BE2C (cell line): Measurements from ENCODE around the gene GPR107.

ENCODE experiments used
- DNase-seq: peaks from one replicate; pipeline ENCODE4 v3.0.0-alpha.2; 2020
- H3K27me3 ChIP-seq: fragments of 250-450 bp; sonication (Bioruptor Pico); 2 replicates; pipeline ENCODE4 v1.5.1; 2020; ENCODE audit warnings: mild to moderate bottlenecking
- H3K36me3 ChIP-seq: fragments of 250-450 bp; sonication (Bioruptor Pico); 2 replicates; pipeline ENCODE4 v1.5.1; 2020; ENCODE audit warnings: mild to moderate bottlenecking
- H3K4me1 ChIP-seq: fragments of 250-450 bp; sonication (Bioruptor Pico); 2 replicates; pipeline ENCODE4 v1.5.1; 2020
- H3K4me3 ChIP-seq: 2 replicates; pipeline ENCODE4 v1.5.1; 2011; ENCODE audit warnings: low read depth, low read length
- H3K9me3 ChIP-seq: fragments of 250-450 bp; sonication (Bioruptor Pico); 2 replicates; pipeline ENCODE4 v1.5.1; 2020
- TF ChIP-seq, protein P1 (sequence below): IDR thresholded peaks from 2 replicates; pipeline ENCODE4 v1.5.1; 2012; ENCODE audit warnings: mild to moderate bottlenecking, low read depth, low read length

Gene GPR107

DNA sequence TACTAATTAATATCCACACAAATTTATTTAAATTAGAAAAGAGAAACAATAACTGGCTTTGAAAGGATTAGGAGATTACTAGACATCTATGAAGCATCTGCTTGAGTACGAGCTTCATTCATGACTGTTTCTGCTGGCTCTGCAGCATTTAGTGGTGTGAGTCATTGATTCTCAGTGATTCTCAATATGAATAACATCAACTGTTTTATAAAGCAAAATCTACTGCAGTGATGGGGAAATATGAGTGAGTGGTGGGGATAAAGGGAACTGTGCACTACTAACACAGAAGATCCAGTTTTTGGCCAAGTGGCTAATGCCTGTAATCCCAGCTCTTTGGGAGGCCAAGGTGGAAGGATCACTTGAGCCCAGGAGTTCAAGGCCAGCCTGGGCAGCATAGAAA lies 19.1 kb upstream of the GPR107 start:
- DNase-seq: no peak
- H3K36me3 ChIP-seq: no peaks in the 10 kb centered on the region; the same call in 1 of the 2 replicates
- no peak overlapping the region for H3K4me3 ChIP-seq
- TF ChIP-seq, protein P1, sequence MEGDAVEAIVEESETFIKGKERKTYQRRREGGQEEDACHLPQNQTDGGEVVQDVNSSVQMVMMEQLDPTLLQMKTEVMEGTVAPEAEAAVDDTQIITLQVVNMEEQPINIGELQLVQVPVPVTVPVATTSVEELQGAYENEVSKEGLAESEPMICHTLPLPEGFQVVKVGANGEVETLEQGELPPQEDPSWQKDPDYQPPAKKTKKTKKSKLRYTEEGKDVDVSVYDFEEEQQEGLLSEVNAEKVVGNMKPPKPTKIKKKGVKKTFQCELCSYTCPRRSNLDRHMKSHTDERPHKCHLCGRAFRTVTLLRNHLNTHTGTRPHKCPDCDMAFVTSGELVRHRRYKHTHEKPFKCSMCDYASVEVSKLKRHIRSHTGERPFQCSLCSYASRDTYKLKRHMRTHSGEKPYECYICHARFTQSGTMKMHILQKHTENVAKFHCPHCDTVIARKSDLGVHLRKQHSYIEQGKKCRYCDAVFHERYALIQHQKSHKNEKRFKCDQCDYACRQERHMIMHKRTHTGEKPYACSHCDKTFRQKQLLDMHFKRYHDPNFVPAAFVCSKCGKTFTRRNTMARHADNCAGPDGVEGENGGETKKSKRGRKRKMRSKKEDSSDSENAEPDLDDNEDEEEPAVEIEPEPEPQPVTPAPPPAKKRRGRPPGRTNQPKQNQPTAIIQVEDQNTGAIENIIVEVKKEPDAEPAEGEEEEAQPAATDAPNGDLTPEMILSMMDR: no peak
- no peaks in the 10 kb centered on the region for H3K27me3 ChIP-seq
- H3K4me1 ChIP-seq: peaks cover 8% of the 10 kb centered on the region
- H3K9me3 ChIP-seq: no peaks in the 10 kb centered on the region

DNA sequence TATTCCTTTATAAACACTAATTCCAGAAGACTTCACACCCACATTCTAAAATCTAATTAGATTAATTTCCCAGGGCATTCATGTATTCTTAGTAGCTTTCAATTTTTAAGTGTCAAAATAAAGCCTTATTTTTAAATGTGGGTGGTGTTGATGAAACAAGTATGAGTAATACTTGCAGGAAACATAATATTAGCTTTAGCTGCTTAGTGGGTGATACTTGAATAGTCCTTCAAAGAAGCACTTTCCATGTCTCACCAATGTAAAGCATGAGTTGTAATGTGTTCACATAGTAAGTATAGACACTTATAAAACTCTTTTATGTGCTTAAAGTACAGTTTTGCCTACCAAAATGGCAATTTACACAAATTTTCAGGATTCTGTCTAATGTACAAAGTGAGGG lies 17.6 kb upstream of the GPR107 start:
- Histone ChIP-seq H3K9me3 (no peaks in the 10 kb centered on the region), H3K4me3 (no peak overlapping the region), H3K4me1 (peaks cover 4% of the 10 kb centered on the region), H3K27me3 (no peaks in the 10 kb centered on the region), H3K36me3 (no peaks in the 10 kb centered on the region; the same call in 1 of the 2 replicates)
- TF ChIP-seq, protein P1: no peak
- DNase-seq: no peak

DNA sequence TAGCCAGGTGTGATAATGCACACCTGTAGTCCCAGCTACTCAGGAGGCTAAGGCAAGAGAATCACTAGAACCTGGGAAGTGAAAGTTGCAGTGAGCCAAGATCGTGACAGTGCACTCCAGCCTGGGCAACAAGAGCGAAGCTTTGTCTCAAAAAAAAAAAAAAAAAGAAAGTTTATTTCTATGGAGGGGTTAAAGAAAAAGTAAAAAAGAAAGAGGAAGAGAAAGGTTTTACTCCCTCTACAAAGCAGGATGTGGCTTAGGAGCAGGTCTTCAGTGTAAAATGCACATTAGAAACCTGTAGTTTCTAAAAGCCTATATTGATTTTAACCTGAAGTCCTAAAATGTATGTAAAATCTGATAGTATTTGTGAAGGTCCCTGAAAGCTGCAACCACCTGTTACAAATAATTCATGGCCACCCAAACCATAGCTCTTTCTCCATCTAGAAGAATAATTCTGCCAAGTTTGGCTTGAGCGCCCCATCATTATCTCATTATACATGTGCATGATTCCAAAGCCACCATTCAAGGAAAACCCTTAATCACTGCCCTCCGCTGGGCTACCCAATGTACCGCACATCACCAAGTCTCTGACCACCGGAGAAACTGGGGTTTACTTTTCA lies 14.1 kb upstream of the GPR107 start:
- peak; percentile 54 for DNase-seq
- Histone ChIP-seq H3K27me3 (no peaks in the 10 kb centered on the region), H3K9me3 (no peaks in the 10 kb centered on the region), H3K36me3 (peaks cover 4% of the 10 kb centered on the region; the same call in 1 of the 2 replicates), H3K4me1 (peaks cover 6% of the 10 kb centered on the region), H3K4me3 (no peak overlapping the region)
- TF ChIP-seq, protein P1: peak; percentile 53

DNA sequence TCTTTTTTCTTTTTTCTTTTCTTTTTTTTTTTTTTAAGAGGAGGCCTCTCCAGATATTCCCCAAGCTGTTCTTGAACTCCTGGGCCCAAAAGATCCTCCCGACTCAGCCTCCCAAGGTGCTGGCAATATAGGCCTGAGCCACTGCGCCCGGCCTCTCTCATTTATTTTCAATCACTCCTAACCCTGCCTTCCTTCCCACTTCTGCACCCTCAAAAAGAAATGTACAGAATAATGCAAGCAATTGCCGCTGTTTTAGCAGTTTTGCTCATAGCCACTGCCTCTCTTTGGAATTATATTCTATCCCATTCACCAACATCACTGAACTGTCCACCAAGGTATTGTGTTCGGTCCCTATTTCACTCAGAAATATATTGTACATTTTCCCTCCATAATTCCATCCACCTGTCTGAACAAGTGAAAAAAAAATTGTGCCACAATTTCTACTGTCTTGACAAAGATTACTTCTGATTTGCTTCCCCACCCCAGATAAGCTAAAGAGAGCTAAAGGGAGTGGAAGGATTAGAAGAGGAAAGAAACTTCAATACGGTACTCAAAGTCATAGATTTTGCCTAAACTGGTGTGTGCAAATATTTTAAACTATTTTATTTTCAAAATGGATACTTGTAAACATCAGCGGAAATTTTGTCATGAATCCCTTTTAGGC lies 12.6 kb upstream of the GPR107 start:
- DNase-seq: no peak
- H3K4me1 ChIP-seq: peaks cover 6% of the 10 kb centered on the region
- TF ChIP-seq, protein P1: no peak
- H3K36me3 ChIP-seq: peaks cover 4% of the 10 kb centered on the region; the same call in 1 of the 2 replicates
- H3K4me3 ChIP-seq: peak overlapping the region; percentile 93
- no peaks in the 10 kb centered on the region for H3K27me3 ChIP-seq
- no peaks in the 10 kb centered on the region for H3K9me3 ChIP-seq

DNA sequence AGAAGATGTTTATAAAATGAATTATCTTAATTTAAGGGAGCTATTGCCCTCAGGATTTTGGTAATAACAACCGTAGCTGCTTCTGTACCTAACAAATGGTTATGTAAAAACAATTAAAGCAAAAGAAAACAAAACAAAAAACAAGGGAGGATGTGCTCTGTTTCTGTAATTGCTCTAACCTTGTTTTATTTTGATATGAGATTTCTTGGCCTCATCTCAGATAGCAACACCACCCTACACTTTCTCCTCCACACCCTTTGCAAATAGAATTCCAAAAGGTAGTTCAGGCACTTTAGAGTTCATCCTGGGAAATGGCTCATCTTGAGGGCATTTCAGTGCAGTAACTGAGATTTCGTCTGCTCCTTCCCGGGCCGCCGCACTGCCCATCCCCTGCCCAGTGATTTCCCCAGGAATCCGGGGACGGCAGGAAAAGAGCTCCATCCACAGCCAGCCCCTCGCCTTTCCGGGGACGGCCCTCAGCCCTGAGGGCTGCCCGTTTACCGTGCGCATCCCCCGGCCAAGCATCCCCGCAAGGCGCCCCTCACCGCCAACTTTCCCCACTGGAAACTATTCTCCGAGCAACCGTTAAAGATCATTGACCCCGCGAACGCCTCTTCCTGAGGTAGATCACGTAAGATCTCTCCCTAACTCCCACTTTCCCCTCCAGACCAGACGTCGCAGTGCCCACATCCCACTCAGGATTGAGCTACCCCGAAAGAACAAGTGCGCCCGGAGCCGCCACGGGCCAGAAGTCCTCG lies 11.9 kb upstream of the GPR107 start:
- peak overlapping the region; percentile 93 for H3K4me3 ChIP-seq
- H3K4me1 ChIP-seq: peaks cover 4% of the 10 kb centered on the region
- TF ChIP-seq, protein P1: no peak
- peaks cover 4% of the 10 kb centered on the region; the same call in 1 of the 2 replicates for H3K36me3 ChIP-seq
- peak; percentile 38 for DNase-seq
- no peaks in the 10 kb centered on the region for H3K9me3 ChIP-seq
- no peaks in the 10 kb centered on the region for H3K27me3 ChIP-seq
